SU-DHL-6 (cell line): ENCODE data around the gene KIAA2012.

Experiments
- CTCF ChIP-seq: fragments of 200-600 bp; sonication (generic); IDR thresholded peaks from one replicate; pipeline ENCODE4 v1.5.1; 2017; ENCODE audit warnings: antibody characterized with exemption, mild to moderate bottlenecking, low read length, moderate library complexity; ENCODE audit not compliant: insufficient read depth, poor library complexity, severe bottlenecking
- EZH2phosphoT487 ChIP-seq: fragments of 200-600 bp; sonication (generic), shearing (Covaris generic); conservative IDR thresholded peaks from 2 replicates; pipeline ENCODE4 v1.6.1; 2018; ENCODE audit warnings: mild to moderate bottlenecking, antibody characterized with exemption, low read length, moderate library complexity, mixed read lengths

GRCh38 chr2:202129841-202130240, 56.8 kb downstream of the KIAA2012 start:
- TF ChIP-seq CTCF (no peak), EZH2phosphoT487 (no peak)
